ENCODE results near the gene RNU1-2.
"Not testable (repeated sequence)": the region's sequence is repeated elsewhere in the genome, so short reads cannot be mapped to it uniquely, and the experiment has no call there.

GRCh38 chr1:16896316-16897055, 706 bp downstream of the RNU1-2 start:
- TF ChIP-seq, protein P1, sequence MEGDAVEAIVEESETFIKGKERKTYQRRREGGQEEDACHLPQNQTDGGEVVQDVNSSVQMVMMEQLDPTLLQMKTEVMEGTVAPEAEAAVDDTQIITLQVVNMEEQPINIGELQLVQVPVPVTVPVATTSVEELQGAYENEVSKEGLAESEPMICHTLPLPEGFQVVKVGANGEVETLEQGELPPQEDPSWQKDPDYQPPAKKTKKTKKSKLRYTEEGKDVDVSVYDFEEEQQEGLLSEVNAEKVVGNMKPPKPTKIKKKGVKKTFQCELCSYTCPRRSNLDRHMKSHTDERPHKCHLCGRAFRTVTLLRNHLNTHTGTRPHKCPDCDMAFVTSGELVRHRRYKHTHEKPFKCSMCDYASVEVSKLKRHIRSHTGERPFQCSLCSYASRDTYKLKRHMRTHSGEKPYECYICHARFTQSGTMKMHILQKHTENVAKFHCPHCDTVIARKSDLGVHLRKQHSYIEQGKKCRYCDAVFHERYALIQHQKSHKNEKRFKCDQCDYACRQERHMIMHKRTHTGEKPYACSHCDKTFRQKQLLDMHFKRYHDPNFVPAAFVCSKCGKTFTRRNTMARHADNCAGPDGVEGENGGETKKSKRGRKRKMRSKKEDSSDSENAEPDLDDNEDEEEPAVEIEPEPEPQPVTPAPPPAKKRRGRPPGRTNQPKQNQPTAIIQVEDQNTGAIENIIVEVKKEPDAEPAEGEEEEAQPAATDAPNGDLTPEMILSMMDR (conservative IDR thresholded peaks at IDR 0.05; ENCODE audit: low read depth, low read length): not testable (repeated sequence)
- TF ChIP-seq POLR2A (IDR thresholded peaks at IDR 0.05; ENCODE audit: low read depth, low read length) (peak; percentile 88), CHD1 (IDR thresholded peaks at IDR 0.05; ENCODE audit: low read depth, low read length) (peak; percentile 39; the same call in 1 of the 2 replicates)
- TF ChIP-seq SMC3, NFE2L2, CEBPB, USF2, RFX5, BHLHE40, MAFK (IDR thresholded peaks at IDR 0.05; ENCODE audit: low read depth, low read length): not testable (repeated sequence)
- TF ChIP-seq, protein P2, sequence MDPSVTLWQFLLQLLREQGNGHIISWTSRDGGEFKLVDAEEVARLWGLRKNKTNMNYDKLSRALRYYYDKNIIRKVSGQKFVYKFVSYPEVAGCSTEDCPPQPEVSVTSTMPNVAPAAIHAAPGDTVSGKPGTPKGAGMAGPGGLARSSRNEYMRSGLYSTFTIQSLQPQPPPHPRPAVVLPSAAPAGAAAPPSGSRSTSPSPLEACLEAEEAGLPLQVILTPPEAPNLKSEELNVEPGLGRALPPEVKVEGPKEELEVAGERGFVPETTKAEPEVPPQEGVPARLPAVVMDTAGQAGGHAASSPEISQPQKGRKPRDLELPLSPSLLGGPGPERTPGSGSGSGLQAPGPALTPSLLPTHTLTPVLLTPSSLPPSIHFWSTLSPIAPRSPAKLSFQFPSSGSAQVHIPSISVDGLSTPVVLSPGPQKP (IDR thresholded peaks at IDR 0.05; ENCODE audit: borderline replicate concordance, low read depth, low read length): not testable (repeated sequence)
